K562 (cell line): ENCODE results near the gene RAMACL. TPM values are rescaled to one million over a fixed set of nuclear protein-coding genes. Genes with fewer than 3 reads are reported as not detected.

Source experiments
- ATAC-seq: fragments of 200-7000 bp; cut with Tn5 transposase; 3 replicates; pipeline ENCODE4 v1.9.1; 2020; ENCODE audit warnings: moderate library complexity
- BruUV-seq: library from RNA; stranded (reverse); fragments of 400-500 nt; replicated peaks from 2 replicates; lab custom pipeline; 2021; lab: Mats Ljungman, UMichigan
- CTCF ChIA-PET: fragments of 300-600 bp; formaldehyde crosslinking; extraction: SDS; loops from one replicate; lab custom pipeline; 2021; ENCODE audit warnings: low intra/inter-chr PET ratio; lab: Yijun Ruan, JAX
- POLR2A ChIA-PET: fragments of 300-600, 350-650 bp; sonication (Branson Sonifier 250); formaldehyde crosslinking; extraction: SDS; loops from one replicate; lab custom pipeline; 2021; ENCODE audit warnings: antibody characterized with exemption, inconsistent platforms; lab: Yijun Ruan, JAX
- DNase-seq, 4 experiments: peaks; one replicate each; pipeline versions ENCODE4 v3.0.0 to v3.0.0-alpha.2; 2011 to 2018; ENCODE audit warnings: low spot score in 3 of 4, mixed read lengths in 3 of 4; ENCODE audit errors: extremely low read depth in 1 of 4
- FAIRE-seq: peaks from 2 replicates; lab custom pipeline; 2011; peaks lifted over from hg19 to GRCh38; lab: Jason Lieb, UNC
- H2AFZ ChIP-seq: 2 replicates; pipeline ENCODE4 v1.6.0; 2011; ENCODE audit warnings: low read depth, low read length, control low read depth, inconsistent platforms
- H3K27ac ChIP-seq: fragments of 200-600 bp; 3 replicates; pipeline ENCODE4 v1.8.0; 2011; ENCODE audit warnings: low read depth, mild to moderate bottlenecking, control low read depth, inconsistent platforms, low read length, moderate library complexity, mixed read lengths; ENCODE audit errors: extremely low read depth
- H3K27me3 ChIP-seq, 2 experiments: fragments of 300-600 bp in 1 of 2; 2 replicates in 1 of 2; 3 replicates in 1 of 2; pipeline versions ENCODE4 v1.6.0 to v1.8.0; 2011; ENCODE audit warnings: inconsistent platforms in 2 of 2, low read length in 2 of 2, mild to moderate bottlenecking in 1 of 2, mixed read lengths in 1 of 2, moderate library complexity in 1 of 2; ENCODE audit not compliant: control insufficient read depth in 2 of 2, insufficient read depth in 2 of 2
- H3K36me3 ChIP-seq: fragments of 300-600 bp; 3 replicates; pipeline ENCODE4 v1.8.0; 2011; ENCODE audit warnings: mild to moderate bottlenecking, low read length, inconsistent platforms; ENCODE audit not compliant: control insufficient read depth, insufficient read depth
- H3K4me1 ChIP-seq, 2 experiments: fragments of 200-600 bp in 1 of 2; replicated peaks in 1 of 2; 2 replicates in 1 of 2; 3 replicates in 1 of 2; pipeline versions ENCODE4 v1.5.1 to v1.8.0; 2011; ENCODE audit warnings: inconsistent platforms in 2 of 2, low read length in 2 of 2, mild to moderate bottlenecking in 1 of 2, mixed read lengths in 1 of 2, moderate library complexity in 1 of 2; ENCODE audit not compliant: control insufficient read depth in 2 of 2, insufficient read depth in 2 of 2
- H3K4me2 ChIP-seq: 2 replicates; pipeline ENCODE4 v1.6.1; 2011; ENCODE audit warnings: low read length, control low read depth, inconsistent platforms, mixed read lengths; ENCODE audit not compliant: insufficient read depth
- H3K4me3 ChIP-seq: fragments of 200-600 bp; sonication (generic), shearing (Covaris generic); 2 replicates; pipeline ENCODE4 v1.5.1; 2016; ENCODE audit warnings: control low read depth, inconsistent platforms
- H3K79me2 ChIP-seq: fragments of 200-600 bp; 3 replicates; pipeline ENCODE4 v1.8.0; 2011; ENCODE audit warnings: low read length, inconsistent platforms; ENCODE audit not compliant: control insufficient read depth, insufficient read depth
- H3K9ac ChIP-seq, 2 experiments: 2 replicates each; pipeline versions ENCODE4 v1.6.0 to v1.6.1; 2011; ENCODE audit warnings: low read depth in 2 of 2, low read length in 2 of 2, control low read depth in 1 of 2, inconsistent platforms in 1 of 2, mild to moderate bottlenecking in 1 of 2, mixed read lengths in 1 of 2; ENCODE audit not compliant: insufficient read depth in 1 of 2
- H3K9me1 ChIP-seq: one replicate; pipeline ENCODE4 v1.6.0; 2011; ENCODE audit warnings: inconsistent platforms, mild to moderate bottlenecking, low read length, moderate library complexity; ENCODE audit not compliant: control insufficient read depth, insufficient read depth
- H3K9me3 ChIP-seq: replicated peaks from 2 replicates; pipeline ENCODE4 v1.5.1; 2011; ENCODE audit warnings: low read depth, low read length, inconsistent platforms; ENCODE audit not compliant: control insufficient read depth, insufficient read depth
- H4K20me1 ChIP-seq: replicated peaks from 2 replicates; pipeline ENCODE4 v1.6.1; 2011; ENCODE audit warnings: low read length, inconsistent platforms, mixed read lengths; ENCODE audit not compliant: control insufficient read depth, insufficient read depth
- COPS2 ChIP-seq: fragments of 450-650 bp; conservative IDR thresholded peaks from 2 replicates; pipeline ENCODE4 v1.6.1; 2016; ENCODE audit warnings: mild to moderate bottlenecking, moderate library complexity
- KAT2B ChIP-seq: IDR thresholded peaks from one replicate; pipeline ENCODE4 v1.6.1; 2012; ENCODE audit warnings: low read depth, mild to moderate bottlenecking, control low read depth, inconsistent platforms, low read length, moderate library complexity
- NR3C1 ChIP-seq: sonication (generic); formaldehyde crosslinking; IDR thresholded peaks from 2 replicates; pipeline ENCODE4 v1.8.1; 2022; ENCODE audit warnings: missing genetic modification reagents
- TAF15 ChIP-seq: fragments of 200-400 bp; formaldehyde crosslinking; IDR thresholded peaks from 2 replicates; pipeline ENCODE4 v1.6.1; 2017; ENCODE audit warnings: mild to moderate bottlenecking, low read depth, low read length, moderate library complexity
- ZFP36 ChIP-seq: fragments of 150-350 bp; IDR thresholded peaks from 2 replicates; pipeline ENCODE4 v1.6.1; 2018; ENCODE audit warnings: low read length, low read depth; ENCODE audit not compliant: partially characterized antibody
- WGBS: fragments of 100-300 bp; shearing (Covaris generic); methylation state at CpG from one replicate; pipeline ENCODE4 v1.1.6; 2016; ENCODE audit warnings: low coverage, mixed read lengths; ENCODE audit not compliant: insufficient coverage; ENCODE audit errors: missing lambda C conversion rate; 5-methylcytosine and 5-hydroxymethylcytosine counted together
- in situ Hi-C: fragments of 300-500 bp; cut with MboI; formaldehyde crosslinking; loops from 4 replicates; pipeline ENCODE4 v1.15.0; 2018; ENCODE audit warnings: inconsistent platforms, mixed read lengths
- intact Hi-C: fragments of 100-400 bp; cut with micrococcal nuclease; formaldehyde crosslinking; loops from 2 replicates; pipeline ENCODE4 v1.14.2; 2022
- polyA plus RNA-seq, 8 experiments: library from polyadenylated mRNA; depleted of rRNA in 4 of 8; stranded (reverse) in 5 of 8; unstranded in 3 of 8; fragments of >200 nt; fragmentation: Nextera tagmentation in 2 of 8; fragmentation: Illumina TruSeq in 1 of 8; extraction: Ambion mirVana in 2 of 8; extraction: Trizol in 1 of 8; gene quantifications; 2 replicates each; pipeline versions ENCODE4 v1.2.1 to v1.2.3, GENCODE V29; 2011 to 2014; ENCODE audit warnings: inconsistent platforms in 1 of 8, missing spikeins in 1 of 8
- total RNA-seq, 7 experiments: library from RNA; depleted of rRNA in 6 of 7; stranded (reverse); fragments of >200 nt in 6 of 7; fragmentation: Illumina TruSeq in 2 of 7; extraction: Trizol in 2 of 7; gene quantifications; 2 replicates each; pipeline versions ENCODE4 v1.2.1 to v1.2.3, GENCODE V29; 2011 to 2021; ENCODE audit warnings: low replicate concordance in 1 of 7
- TF ChIP-seq, protein P1 (sequence below): fragments of 450-650 bp; formaldehyde crosslinking; IDR thresholded peaks from 2 replicates; pipeline ENCODE4 v1.4.0; 2022; ENCODE audit warnings: mild to moderate bottlenecking, moderate library complexity

Gene RAMACL
- total and polyA plus RNA-seq, 9 of the 15 experiments (the other 6 are each of a cell fraction or from before 2014, with no cell fraction given) = 0.11 to 1.7 (median 0.41) TPM; not detected in 1

DNA sequence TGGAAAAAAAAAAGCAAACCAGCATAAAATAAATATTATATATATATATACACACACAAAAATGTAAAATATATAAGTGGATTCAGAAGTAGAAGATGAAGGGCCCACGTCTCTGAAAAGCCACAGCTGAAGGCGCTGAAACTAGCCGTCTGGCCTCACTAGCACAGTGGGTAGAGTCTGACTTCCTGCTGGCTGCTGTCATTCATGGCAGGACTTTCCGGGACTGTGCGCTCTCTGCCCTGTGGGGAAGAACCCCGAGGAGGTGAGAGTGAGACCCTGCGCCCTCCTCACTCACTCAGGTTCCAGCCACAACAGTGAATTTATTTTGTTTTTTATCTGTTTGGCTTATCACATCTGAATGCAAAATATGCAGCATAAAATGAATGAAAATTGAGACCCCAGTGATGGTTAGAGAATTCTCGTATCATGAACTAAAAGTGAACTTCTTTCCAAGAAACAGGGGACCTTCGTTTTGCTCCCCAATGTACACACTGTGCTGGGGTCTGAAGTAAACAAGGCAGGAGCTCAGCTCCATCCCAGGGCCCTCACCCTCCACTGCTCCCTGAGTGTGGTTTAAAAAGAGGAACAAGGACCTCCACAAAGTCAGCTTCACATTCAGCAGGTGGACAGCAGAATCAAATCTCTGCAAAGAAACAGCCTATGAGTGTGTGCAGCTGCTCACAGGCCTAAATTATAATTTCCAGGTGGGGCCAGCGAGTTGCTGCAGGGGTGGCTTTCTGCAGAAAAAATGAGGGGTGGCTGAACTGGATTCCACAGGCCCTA, 1.3 kb upstream of the RAMACL start:
- TF ChIP-seq ZFP36 (no peak), NR3C1 (CRISPR knock-in tag) (no peak), KAT2B (no peak), COPS2 (no peak), TAF15 (no peak)
- TF ChIP-seq, protein P1, sequence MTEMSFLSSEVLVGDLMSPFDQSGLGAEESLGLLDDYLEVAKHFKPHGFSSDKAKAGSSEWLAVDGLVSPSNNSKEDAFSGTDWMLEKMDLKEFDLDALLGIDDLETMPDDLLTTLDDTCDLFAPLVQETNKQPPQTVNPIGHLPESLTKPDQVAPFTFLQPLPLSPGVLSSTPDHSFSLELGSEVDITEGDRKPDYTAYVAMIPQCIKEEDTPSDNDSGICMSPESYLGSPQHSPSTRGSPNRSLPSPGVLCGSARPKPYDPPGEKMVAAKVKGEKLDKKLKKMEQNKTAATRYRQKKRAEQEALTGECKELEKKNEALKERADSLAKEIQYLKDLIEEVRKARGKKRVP = no peak
- TF ChIP-seq, all 486 proteins: peak for 0
- Histone ChIP-seq H3K27me3 (peaks cover 18 to 46% of the 10 kb centered on the region in 2 experiments), H4K20me1 (peaks cover 3% of the 10 kb centered on the region; the same call in 1 of the 2 replicates), H3K36me3 (no peaks in the 10 kb centered on the region), H3K9me1 (no peaks in the 10 kb centered on the region), H3K4me3 (no peak overlapping the region), H2AFZ (no peak overlapping the region), H3K4me1 (no peaks in the 10 kb centered on the region), H3K79me2 (no peaks in the 10 kb centered on the region), H3K9me3 (no peaks in the 10 kb centered on the region), H3K4me2 (no peak overlapping the region), H3K9ac (no peak overlapping the region), H3K27ac (no peak overlapping the region)
- CTCF ChIA-PET = no interaction called here
- no peak for ATAC-seq
- 2% methylated on average over 10 of the region's 10 CpGs for WGBS
- intact Hi-C loops = no loop called here
- in situ Hi-C loops = no loop called here
- no TSS peak for BruUV-seq
- no peak for DNase-seq
- no peak for FAIRE-seq
- POLR2A ChIA-PET = no interaction called here
